A673 (cell line): ENCODE results near the gene WNT11. TPM values are rescaled to one million over a fixed set of nuclear protein-coding genes. Genes with fewer than 3 reads are reported as not detected.

Experiments used
- BruUV-seq: library from RNA; stranded (reverse); fragments of 400-500 nt; replicated peaks from 2 replicates; lab custom pipeline; 2021; lab: Mats Ljungman, UMichigan
- CTCF ChIA-PET: fragments of 300-600 bp; sonication (Branson Sonifier 250); formaldehyde crosslinking; loops from one replicate; lab custom pipeline; 2022; ENCODE audit warnings: antibody characterized with exemption; lab: Charles Lee
- POLR2A ChIA-PET: fragments of 300-600 bp; sonication (Branson Sonifier 250); formaldehyde crosslinking; loops from one replicate; lab custom pipeline; 2022; ENCODE audit warnings: antibody characterized with exemption; ENCODE audit not compliant: low non-redundant PET; lab: Charles Lee
- DNase-seq: peaks from one replicate; pipeline ENCODE4 v3.0.0-alpha.2; 2015; ENCODE audit warnings: low spot score
- H3K27ac ChIP-seq: fragments of 200-600 bp; sonication (generic); 2 replicates; pipeline ENCODE4 v1.5.1; 2016; ENCODE audit warnings: mixed run types, low read depth, mild to moderate bottlenecking, mixed read lengths, antibody characterized with exemption, low read length; ENCODE audit not compliant: poor library complexity, severe bottlenecking
- H3K27me3 ChIP-seq: fragments of 200-600 bp; sonication (generic); replicated peaks from 2 replicates; pipeline ENCODE4 v1.6.1; 2017; ENCODE audit warnings: mixed run types, low read depth, mild to moderate bottlenecking, mixed read lengths, antibody characterized with exemption, low read length; ENCODE audit not compliant: insufficient read depth, poor library complexity
- H3K36me3 ChIP-seq: fragments of 200-600 bp; sonication (generic); 2 replicates; pipeline ENCODE4 v1.6.1; 2016; ENCODE audit warnings: mixed run types, mild to moderate bottlenecking, mixed read lengths, antibody characterized with exemption, low read length; ENCODE audit not compliant: insufficient read depth, poor library complexity, severe bottlenecking
- H3K4me1 ChIP-seq: fragments of 200-600 bp; sonication (generic); 2 replicates; pipeline ENCODE4 v1.6.1; 2017; ENCODE audit warnings: mixed run types, mild to moderate bottlenecking, mixed read lengths, antibody characterized with exemption, low read length; ENCODE audit not compliant: insufficient read depth, poor library complexity, severe bottlenecking
- H3K4me3 ChIP-seq: fragments of 200-600 bp; sonication (generic); 2 replicates; pipeline ENCODE4 v1.5.1; 2016; ENCODE audit warnings: low read depth, mixed run types, mild to moderate bottlenecking, mixed read lengths, low read length; ENCODE audit not compliant: poor library complexity, severe bottlenecking
- H3K9me3 ChIP-seq: fragments of 200-600 bp; sonication (generic); 2 replicates; pipeline ENCODE4 v1.6.1; 2016; ENCODE audit warnings: mixed run types, low read depth, mild to moderate bottlenecking, mixed read lengths, antibody characterized with exemption, low read length; ENCODE audit not compliant: poor library complexity, severe bottlenecking
- CTCF ChIP-seq: fragments of 300-800, 200-600 bp; sonication (generic); conservative IDR thresholded peaks from 2 replicates; pipeline ENCODE4 v1.5.1; 2017; ENCODE audit warnings: low read depth, mild to moderate bottlenecking, antibody characterized with exemption, low read length, moderate library complexity, mixed read lengths
- EZH2 ChIP-seq: fragments of 200-600 bp; sonication (generic); IDR thresholded peaks from 2 replicates; pipeline ENCODE4 v1.6.1; 2017; ENCODE audit warnings: borderline replicate concordance, low read depth, mild to moderate bottlenecking, mixed read lengths, antibody characterized with exemption, low read length; ENCODE audit not compliant: poor library complexity, severe bottlenecking
- intact Hi-C: fragments of 100-400 bp; cut with micrococcal nuclease; formaldehyde crosslinking; loops from one replicate; pipeline ENCODE4 v1.10.0; 2022; ENCODE audit not compliant: unreplicated experiment
- total RNA-seq: library from RNA; stranded (reverse); gene quantifications from 2 replicates; pipeline ENCODE4 v1.2.3, GENCODE V29; 2021

The WNT11 gene
- total RNA-seq, 1 experiment from 2014 or later = 1.2 TPM

GRCh38 chr11:76139314-76139713 is 67.0 kb downstream of the WNT11 start:
- CTCF ChIA-PET = no interaction called here
- H3K9me3 ChIP-seq = no peaks in the 10 kb centered on the region
- H3K36me3 ChIP-seq = no peaks in the 10 kb centered on the region
- POLR2A ChIA-PET = interaction anchor here (0.7 kb wide), 1 partner anchor 81 kb away, joined by 3 read pairs; no protein-coding TSS in a partner anchor
- no peak for DNase-seq
- H3K4me1 ChIP-seq = peaks cover 9% of the 10 kb centered on the region
- BruUV-seq = no TSS peak
- no peaks in the 10 kb centered on the region for H3K27me3 ChIP-seq
- intact Hi-C loops = no loop called here
- H3K4me3 ChIP-seq = no peak overlapping the region
- H3K27ac ChIP-seq = no peak overlapping the region
- TF ChIP-seq EZH2 = no peak
- TF ChIP-seq CTCF = no peak

Other genes with a start within 250 kb of the WNT11 start
- gene THAP12, start 174.6 kb upstream of the WNT11 start, total RNA-seq = 53.1 and 55.3 TPM in 2 replicates
- gene GVQW3, start 174.8 kb upstream of the WNT11 start, total RNA-seq = 6.2 and 9.9 TPM in 2 replicates
- 52.4 TPM in 2 replicates for gene EMSY, start 238.5 kb upstream of the WNT11 start, total RNA-seq